Esophagus muscularis mucosa (tissue), 3 donors: Measurements from ENCODE around the gene CYP39A1.

Experiments used
- CTCF ChIP-seq, 3 experiments: fragments of 200-600 bp in 2 of 3; fragments of 450-650 bp in 1 of 3; sonication (generic) in 2 of 3; IDR thresholded peaks; one replicate each; pipeline ENCODE4 v1.5.1; 2017 to 2019; ENCODE audit warnings: antibody characterized with exemption in 3 of 3, mild to moderate bottlenecking in 2 of 3, moderate library complexity in 1 of 3
- POLR2A ChIP-seq: fragments of 450-650 bp; IDR thresholded peaks from one replicate; pipeline ENCODE4 v1.6.1; 2017; ENCODE audit warnings: antibody characterized with exemption, moderate library complexity, mild to moderate bottlenecking, low read depth

- TF ChIP-seq CTCF (IDR thresholded peaks at IDR 0.05) (no peak), POLR2A (no peak)
These were observed 14.7 kb downstream of the CYP39A1 start for GRCh38 chr6:46637933-46638332.
